Neural progenitor cell (in vitro differentiated cells): ENCODE data around the gene UBE2Q1. TPM values are rescaled to one million over a fixed set of nuclear protein-coding genes. Genes with fewer than 3 reads are reported as not detected.
A peak's percentile ranks its signal among the peaks of the same experiment; 100 is the strongest.

Experiments used
- DNase-seq: peaks from one replicate; pipeline ENCODE4 v3.0.0-alpha.2; 2016; ENCODE audit warnings: low spot score
- H2AFZ ChIP-seq: fragments of 200-600 bp; sonication (generic); replicated peaks from 2 replicates; pipeline ENCODE4 v1.6.1; 2016; ENCODE audit warnings: antibody characterized with exemption
- H3F3A ChIP-seq: fragments of 200-600 bp; sonication (generic); 2 replicates; pipeline ENCODE4 v1.6.1; 2016; ENCODE audit warnings: antibody characterized with exemption, low read depth
- H3K27ac ChIP-seq: fragments of 200-600 bp; sonication (generic); 2 replicates; pipeline ENCODE4 v1.5.1; 2016; ENCODE audit warnings: mild to moderate bottlenecking
- H3K27me3 ChIP-seq: fragments of 200-600 bp; sonication (generic); 2 replicates; pipeline ENCODE4 v1.6.1; 2016; ENCODE audit warnings: mild to moderate bottlenecking, moderate library complexity
- H3K36me3 ChIP-seq: fragments of 200-600 bp; sonication (generic); 2 replicates; pipeline ENCODE4 v1.5.1; 2016
- H3K4me1 ChIP-seq: fragments of 200-600 bp; sonication (generic); 2 replicates; pipeline ENCODE4 v1.6.1; 2016; ENCODE audit warnings: mixed run types
- H3K4me2 ChIP-seq: fragments of 200-600 bp; sonication (generic); 2 replicates; pipeline ENCODE4 v1.6.1; 2016
- H3K4me3 ChIP-seq: fragments of 200-600 bp; sonication (generic); 2 replicates; pipeline ENCODE4 v1.5.1; 2016
- H3K79me2 ChIP-seq: fragments of 200-600 bp; sonication (generic); 2 replicates; pipeline ENCODE4 v1.6.1; 2016; ENCODE audit warnings: low read depth
- H3K9ac ChIP-seq: fragments of 200-600 bp; sonication (generic); 2 replicates; pipeline ENCODE4 v1.6.1; 2016
- H3K9me3 ChIP-seq: fragments of 200-600 bp; sonication (generic); 2 replicates; pipeline ENCODE4 v1.5.1; 2016; ENCODE audit warnings: low read depth
- H4K20me1 ChIP-seq: fragments of 200-600 bp; sonication (generic); 2 replicates; pipeline ENCODE4 v1.6.1; 2016; ENCODE audit warnings: low read depth
- H3K27ac Mint-ChIP-seq: 3 replicates; pipeline ENCODE4 v1.8.0; 2021; ENCODE audit warnings: mixed read lengths
- H3K27me3 Mint-ChIP-seq: 2 replicates; pipeline ENCODE4 v1.8.0; 2022; ENCODE audit warnings: low read depth, mild to moderate bottlenecking, inconsistent platforms, moderate library complexity, mixed read lengths; ENCODE audit not compliant: insufficient read depth
- H3K36me3 Mint-ChIP-seq: 3 replicates; pipeline ENCODE4 v1.8.0; 2021; ENCODE audit warnings: mixed read lengths
- H3K4me1 Mint-ChIP-seq: 3 replicates; pipeline ENCODE4 v1.8.0; 2021; ENCODE audit warnings: mixed read lengths
- H3K4me3 Mint-ChIP-seq: 3 replicates; pipeline ENCODE4 v1.8.0; 2021; ENCODE audit warnings: mild to moderate bottlenecking, moderate library complexity, mixed read lengths
- H3K9me3 Mint-ChIP-seq: 3 replicates; pipeline ENCODE4 v1.8.0; 2020; ENCODE audit warnings: mixed read lengths
- CTCF ChIP-seq: fragments of 200-600 bp; sonication (generic); IDR thresholded peaks from 2 replicates; pipeline ENCODE4 v1.5.1; 2017; ENCODE audit warnings: antibody characterized with exemption, mild to moderate bottlenecking
- EZH2 ChIP-seq: fragments of 200-600 bp; sonication (generic); IDR thresholded peaks from 2 replicates; pipeline ENCODE4 v1.6.1; 2017; ENCODE audit warnings: antibody characterized with exemption, mild to moderate bottlenecking, moderate library complexity
- EZH2phosphoT487 ChIP-seq: fragments of 200-600 bp; sonication (generic); IDR thresholded peaks from 2 replicates; pipeline ENCODE4 v1.6.1; 2017; ENCODE audit warnings: antibody characterized with exemption
- total RNA-seq: library from RNA; depleted of rRNA; stranded (reverse); fragments of >200 nt; gene quantifications from 2 replicates; pipeline ENCODE4 v1.2.3, GENCODE V29; 2015; ENCODE audit warnings: low replicate concordance

The UBE2Q1 gene
- total RNA-seq, 1 donor from 2014 or later = 96.2 TPM

GRCh38 chr1:154571964-154572288, 13.5 kb upstream of the UBE2Q1 start:
- Histone ChIP-seq H3K9ac (no peak overlapping the region), H3K4me2 (no peak overlapping the region), H3F3A (peaks cover 15% of the 10 kb centered on the region), H3K27me3 (peaks cover 20% of the 10 kb centered on the region), H3K4me3 (no peak overlapping the region), H3K79me2 (no peaks in the 10 kb centered on the region), H3K27ac (no peak overlapping the region), H4K20me1 (peaks cover 11% of the 10 kb centered on the region), H3K36me3 (no peaks in the 10 kb centered on the region), H2AFZ (no peak overlapping the region), H3K9me3 (no peaks in the 10 kb centered on the region), H3K4me1 (peaks cover 12% of the 10 kb centered on the region)
- Mint-ChIP-seq H3K9me3 (no peaks in the 10 kb centered on the region), H3K27ac (no peak overlapping the region), H3K27me3 (peaks cover 29% of the 10 kb centered on the region), H3K36me3 (peaks cover 9% of the 10 kb centered on the region), H3K4me3 (no peak overlapping the region), H3K4me1 (peaks cover 26% of the 10 kb centered on the region)
- DNase-seq = no peak
- TF ChIP-seq EZH2 (no peak), EZH2phosphoT487 (no peak), CTCF (no peak)

GRCh38 chr1:154571244-154571963, 12.9 kb upstream of the UBE2Q1 start:
- TF ChIP-seq CTCF = no peak
- TF ChIP-seq EZH2phosphoT487 = no peak
- TF ChIP-seq EZH2 = no peak
- peaks cover 9% of the 10 kb centered on the region for H3K36me3 Mint-ChIP-seq
- Histone ChIP-seq H3K4me3 (no peak overlapping the region), H3K27me3 (peaks cover 20% of the 10 kb centered on the region), H3K36me3 (no peaks in the 10 kb centered on the region), H4K20me1 (peaks cover 14% of the 10 kb centered on the region), H3F3A (peaks cover 20% of the 10 kb centered on the region), H3K9me3 (no peaks in the 10 kb centered on the region), H3K9ac (no peak overlapping the region), H2AFZ (no peak overlapping the region), H3K4me2 (no peak overlapping the region), H3K27ac (no peak overlapping the region), H3K4me1 (peaks cover 15% of the 10 kb centered on the region), H3K79me2 (no peaks in the 10 kb centered on the region)
- DNase-seq = no peak
- H3K4me3 Mint-ChIP-seq = no peak overlapping the region
- H3K4me1 Mint-ChIP-seq = peaks cover 29% of the 10 kb centered on the region
- H3K27me3 Mint-ChIP-seq = peaks cover 28% of the 10 kb centered on the region
- no peaks in the 10 kb centered on the region for H3K9me3 Mint-ChIP-seq
- H3K27ac Mint-ChIP-seq = no peak overlapping the region

- Histone ChIP-seq H2AFZ (no peak overlapping the region), H3K4me3 (peak overlapping the region; percentile 54)
- peak overlapping the region; percentile 84 for H3K4me3 Mint-ChIP-seq
These were observed 9.8 kb upstream of the UBE2Q1 start for GRCh38 chr1:154568157-154568815.

More at GRCh38 chr1:154568157-154568815, 9.8 kb upstream of the UBE2Q1 start:
- Histone ChIP-seq H3K27me3 (peaks cover 20% of the 10 kb centered on the region), H3F3A (peaks cover 22% of the 10 kb centered on the region), H3K4me1 (peaks cover 10% of the 10 kb centered on the region), H4K20me1 (peaks cover 15% of the 10 kb centered on the region), H3K9ac (no peak overlapping the region), H3K36me3 (no peaks in the 10 kb centered on the region), H3K79me2 (no peaks in the 10 kb centered on the region), H3K27ac (no peak overlapping the region), H3K9me3 (no peaks in the 10 kb centered on the region), H3K4me2 (peak overlapping the region; percentile 88)
- Mint-ChIP-seq H3K27ac (no peak overlapping the region), H3K9me3 (no peaks in the 10 kb centered on the region), H3K4me1 (peaks cover 16% of the 10 kb centered on the region), H3K36me3 (no peaks in the 10 kb centered on the region), H3K27me3 (peaks cover 28% of the 10 kb centered on the region)
- no peak for TF ChIP-seq EZH2phosphoT487
- no peak for TF ChIP-seq EZH2
- no peak for TF ChIP-seq CTCF
- DNase-seq = no peak
